GM10266 (cell line): ENCODE data around the gene NR2C2.

Experiments used
- DNase-seq: peaks from one replicate; pipeline ENCODE4 v3.0.0; 2012; ENCODE audit errors: extremely low spot score
- TF ChIP-seq, protein P1 (sequence below): IDR thresholded peaks from 2 replicates; pipeline ENCODE4 v1.5.1; 2012; ENCODE audit warnings: mild to moderate bottlenecking, low read depth; ENCODE audit not compliant: control insufficient read depth, insufficient read depth; ENCODE audit errors: missing control alignments

NR2C2 gene

DNA sequence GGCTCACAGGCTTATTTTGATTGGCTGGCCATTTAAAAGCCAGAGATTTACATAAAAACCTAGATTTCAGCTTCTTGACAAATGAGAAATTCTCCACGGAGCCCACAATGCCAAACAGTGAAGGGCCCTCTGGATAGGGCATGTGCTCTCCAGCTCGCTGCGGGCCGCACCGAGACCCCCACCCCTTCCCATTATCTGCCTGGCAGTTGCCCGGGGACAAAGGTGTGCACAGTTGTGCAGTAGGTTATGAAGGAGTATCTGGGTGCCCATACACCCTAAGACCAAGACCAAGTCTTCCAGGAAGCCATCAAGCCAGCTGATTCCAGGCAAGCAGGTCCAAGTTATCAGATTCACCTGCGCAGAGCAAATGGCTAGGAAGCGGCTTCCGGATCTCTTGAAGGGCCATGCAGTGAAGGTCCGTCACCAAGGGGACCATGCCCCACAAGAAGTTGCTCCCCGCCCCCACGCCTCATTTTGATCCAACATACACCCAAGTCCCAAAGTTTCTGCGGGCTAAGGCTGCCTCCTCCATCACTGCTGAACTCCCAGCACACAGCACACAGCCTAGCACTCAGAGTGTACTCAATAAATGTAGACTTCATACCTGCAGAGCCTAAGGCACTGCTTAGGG is 116.4 kb downstream of the NR2C2 start:
- TF ChIP-seq, protein P1, sequence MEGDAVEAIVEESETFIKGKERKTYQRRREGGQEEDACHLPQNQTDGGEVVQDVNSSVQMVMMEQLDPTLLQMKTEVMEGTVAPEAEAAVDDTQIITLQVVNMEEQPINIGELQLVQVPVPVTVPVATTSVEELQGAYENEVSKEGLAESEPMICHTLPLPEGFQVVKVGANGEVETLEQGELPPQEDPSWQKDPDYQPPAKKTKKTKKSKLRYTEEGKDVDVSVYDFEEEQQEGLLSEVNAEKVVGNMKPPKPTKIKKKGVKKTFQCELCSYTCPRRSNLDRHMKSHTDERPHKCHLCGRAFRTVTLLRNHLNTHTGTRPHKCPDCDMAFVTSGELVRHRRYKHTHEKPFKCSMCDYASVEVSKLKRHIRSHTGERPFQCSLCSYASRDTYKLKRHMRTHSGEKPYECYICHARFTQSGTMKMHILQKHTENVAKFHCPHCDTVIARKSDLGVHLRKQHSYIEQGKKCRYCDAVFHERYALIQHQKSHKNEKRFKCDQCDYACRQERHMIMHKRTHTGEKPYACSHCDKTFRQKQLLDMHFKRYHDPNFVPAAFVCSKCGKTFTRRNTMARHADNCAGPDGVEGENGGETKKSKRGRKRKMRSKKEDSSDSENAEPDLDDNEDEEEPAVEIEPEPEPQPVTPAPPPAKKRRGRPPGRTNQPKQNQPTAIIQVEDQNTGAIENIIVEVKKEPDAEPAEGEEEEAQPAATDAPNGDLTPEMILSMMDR, result no peak
- no peak for DNase-seq

DNA sequence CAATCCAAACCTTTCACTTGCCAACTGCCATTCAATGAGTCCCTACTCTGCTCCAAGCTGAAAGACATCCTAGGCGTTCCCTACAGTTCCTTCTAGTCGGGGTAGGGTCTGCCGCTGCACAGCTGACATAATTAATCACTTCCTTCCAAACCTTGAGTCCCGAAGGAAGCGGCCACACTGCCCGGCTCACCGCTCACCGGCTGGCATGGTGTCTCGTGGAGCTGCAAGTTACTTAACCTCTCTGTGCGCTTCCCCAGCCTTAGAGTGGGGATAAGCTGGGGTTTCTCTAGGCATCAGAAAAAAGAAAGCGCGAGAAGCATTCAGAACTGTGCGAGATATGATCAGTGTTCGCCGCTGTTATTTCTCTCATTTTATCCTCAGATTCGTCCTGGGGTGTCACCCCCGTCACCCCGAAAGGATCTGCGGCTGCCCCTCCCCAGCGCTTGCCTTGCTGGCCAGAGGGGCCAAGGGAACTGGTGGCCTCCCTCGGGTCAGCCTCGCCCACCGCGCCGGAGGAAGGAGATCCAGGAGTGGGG is 117.0 kb downstream of the NR2C2 start:
- DNase-seq, result peak; percentile 52
- TF ChIP-seq, protein P1, result no peak

DNA sequence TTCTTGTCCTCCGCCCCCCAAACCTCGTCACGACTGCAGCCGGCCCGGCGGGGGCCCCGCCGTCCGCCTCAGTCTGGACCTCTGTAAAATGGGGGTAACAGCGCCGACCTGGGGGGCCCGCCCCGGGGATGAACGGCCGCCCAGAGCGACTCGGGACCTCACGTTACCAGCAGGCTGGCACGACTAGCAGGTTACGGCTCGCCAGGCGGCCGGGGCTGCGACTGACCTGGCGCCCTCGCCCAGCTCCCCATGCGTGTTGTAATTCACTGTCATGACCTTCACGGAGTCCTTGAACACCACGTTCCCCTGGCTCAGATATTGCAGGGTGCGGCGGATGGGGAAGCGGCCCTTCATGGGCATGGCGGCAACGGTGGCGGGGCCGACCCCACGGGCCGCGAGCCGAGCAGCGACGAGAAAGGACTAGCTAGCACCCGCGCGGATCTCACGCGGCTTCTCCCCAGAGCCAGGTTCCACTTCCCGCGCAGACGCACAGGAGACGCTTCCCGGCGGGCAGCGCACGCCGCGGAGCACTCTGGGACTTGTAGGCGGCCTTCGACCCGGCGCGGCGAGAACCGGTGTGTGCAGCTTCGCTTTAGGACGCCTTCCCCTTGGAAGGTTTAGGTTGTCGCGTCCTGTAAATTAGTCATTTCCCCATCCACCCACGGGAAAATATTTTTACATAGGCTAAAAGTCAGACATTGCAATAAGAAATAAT is 117.6 kb downstream of the NR2C2 start, which contains the start of gene MRPS25:
TSS of gene MRPS25 (minus strand) at position 481 of the 715 bp plus-strand sequence. CDS start at position 360, 121 bp downstream.
- DNase-seq, result peak; percentile 95
- TF ChIP-seq, protein P1, result no peak

DNA sequence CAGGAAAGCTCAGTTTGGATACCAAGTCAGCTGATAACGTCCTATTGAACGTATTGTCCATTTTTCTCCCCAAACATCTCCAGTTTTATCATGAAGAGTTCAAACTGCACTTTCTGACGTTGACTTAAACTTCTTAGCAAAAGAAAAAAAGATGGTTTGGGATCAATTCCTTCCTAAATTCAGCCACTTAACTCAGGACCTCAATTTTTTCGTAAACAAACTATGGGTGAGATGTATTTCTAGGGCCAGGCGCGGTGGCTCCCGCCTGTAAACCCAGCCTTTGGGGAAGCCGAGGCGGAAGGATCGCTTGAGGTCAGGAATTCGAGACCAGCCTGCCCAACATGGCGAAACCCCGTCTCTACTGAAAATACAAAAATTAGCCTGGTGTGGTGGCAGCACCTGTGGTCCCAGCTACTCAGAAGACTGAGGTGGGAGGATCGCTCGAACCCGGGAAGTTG is 118.2 kb downstream of the NR2C2 start:
- no peak for DNase-seq
- TF ChIP-seq, protein P1, result no peak

DNA sequence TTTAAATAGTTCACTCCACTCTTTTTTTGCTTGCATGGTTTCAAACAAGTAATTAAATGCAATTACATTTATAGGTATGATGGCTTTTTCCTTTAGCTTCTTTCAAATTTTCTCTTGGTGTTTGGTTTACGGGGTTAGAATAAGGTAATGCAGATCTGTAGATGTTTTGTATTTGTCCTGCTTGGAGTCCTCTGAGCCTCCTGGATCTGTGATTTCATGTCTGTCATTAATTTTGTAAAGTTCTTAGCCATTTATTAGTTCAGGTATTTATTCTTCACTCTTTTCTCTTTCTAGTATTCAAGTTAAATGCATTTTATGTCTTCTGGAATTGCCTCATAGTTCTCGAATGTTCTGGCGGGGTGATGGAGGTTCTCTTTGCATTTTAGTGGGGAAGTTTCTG is 119.1 kb downstream of the NR2C2 start:
- no peak for DNase-seq
- TF ChIP-seq, protein P1, result no peak

DNA sequence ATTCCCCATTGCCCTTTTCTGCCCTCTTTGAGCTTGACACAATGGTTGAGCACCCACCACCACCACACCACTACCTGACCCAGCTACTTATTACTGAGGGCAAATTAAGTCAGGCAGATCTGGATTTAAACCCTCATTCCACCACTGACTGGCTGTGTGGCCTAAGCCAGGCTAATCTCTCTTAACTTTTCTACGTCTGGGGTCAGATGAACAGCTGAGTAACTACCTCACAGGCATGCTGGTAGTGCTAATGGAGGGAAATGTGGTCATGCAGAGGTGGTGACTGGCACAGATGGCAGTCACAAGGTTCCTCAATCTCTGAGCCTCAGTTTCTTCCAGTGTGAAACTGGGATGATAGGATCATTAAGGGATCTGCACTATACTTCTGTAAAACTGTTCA is 122.1 kb downstream of the NR2C2 start:
- TF ChIP-seq, protein P1, result no peak

DNA sequence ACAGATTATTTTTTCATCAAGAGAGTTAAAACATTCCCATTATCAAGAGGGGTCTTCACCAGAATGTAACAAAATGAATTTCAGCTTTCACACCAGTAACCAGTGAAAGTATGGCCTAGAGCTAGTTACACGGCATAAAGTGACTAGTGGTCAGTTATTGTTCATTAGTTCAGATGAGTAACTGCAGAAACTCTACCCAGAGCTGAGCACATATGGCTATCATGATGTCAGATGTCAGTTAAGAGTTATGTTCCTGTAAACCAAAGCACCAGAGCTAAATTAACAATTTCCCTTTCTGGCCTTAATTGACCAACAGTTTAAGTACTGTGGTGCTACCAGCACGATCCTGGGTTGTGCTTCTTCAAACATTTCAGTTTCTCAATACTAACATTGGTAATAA is 124.3 kb downstream of the NR2C2 start:
- TF ChIP-seq, protein P1, result no peak
- DNase-seq, result no peak

More for the DNA sequence above, 122.1 kb downstream of the NR2C2 start:
- no peak for DNase-seq
